Measurements from ENCODE around the gene CD3G.
A peak's percentile ranks its signal among the peaks of the same experiment; 100 is the strongest.
"Not testable (repeated sequence)": the region's sequence is repeated elsewhere in the genome, so short reads cannot be mapped to it uniquely, and the experiment has no call there.

The CD3G gene

DNA sequence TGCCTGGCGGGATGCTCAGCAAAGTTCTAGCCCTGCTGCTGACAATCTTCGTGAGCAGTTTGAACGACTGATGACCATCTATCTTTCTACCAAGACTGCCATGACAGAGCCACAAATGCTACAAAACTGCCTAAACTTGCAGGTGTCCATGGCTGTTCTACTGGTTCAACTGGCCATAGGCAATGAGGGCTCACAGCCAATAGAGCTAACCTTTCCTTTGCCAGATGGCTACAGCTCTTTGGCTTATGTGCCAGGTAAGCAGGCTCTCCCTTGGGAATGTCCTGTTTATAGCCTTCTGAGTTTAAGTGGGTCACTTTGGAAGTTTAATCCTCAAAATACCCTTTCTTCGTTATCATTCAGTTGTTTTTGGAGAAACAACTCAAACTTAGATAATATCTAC, 35.4 kb downstream of the CD3G start:
- DNase-seq (ENCODE audit: low read depth in 2 of 2): no peak

GRCh38 chr11:118380571-118380970, 36.4 kb downstream of the CD3G start:
- DNase-seq (ENCODE audit: low read depth in 2 of 2): no peak

GRCh38 chr11:118382954-118383353, 38.8 kb downstream of the CD3G start:
- no peak for DNase-seq (ENCODE audit: low read depth in 2 of 2)

- no peak for DNase-seq (ENCODE audit: low read depth in 2 of 2)
These were observed 39.5 kb downstream of the CD3G start for GRCh38 chr11:118383657-118384056.

DNA sequence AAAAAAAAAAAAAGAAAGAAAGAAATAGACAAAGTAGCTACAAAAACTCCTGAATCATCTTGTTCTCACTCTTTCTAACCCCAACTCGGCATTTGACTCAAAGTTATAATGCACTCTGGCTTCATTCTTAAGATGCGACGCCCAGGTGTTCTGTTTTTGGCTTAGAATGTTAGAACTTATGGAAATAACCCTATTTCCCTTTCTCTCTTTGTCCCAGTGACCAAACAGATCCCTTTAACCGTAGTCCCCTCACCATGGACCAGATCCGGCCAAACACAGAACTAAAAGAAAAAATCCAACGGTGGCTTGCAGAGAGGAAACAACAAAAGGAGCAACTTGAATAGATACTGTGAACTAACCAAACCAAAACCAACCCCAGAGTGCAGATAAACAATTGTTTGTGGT, 52.0 kb downstream of the CD3G start:
- no peak for DNase-seq (ENCODE audit: low read depth in 2 of 2)

- no peak for DNase-seq (ENCODE audit: low read depth in 2 of 2)
These were observed 53.3 kb downstream of the CD3G start for GRCh38 chr11:118397448-118397847.

DNA sequence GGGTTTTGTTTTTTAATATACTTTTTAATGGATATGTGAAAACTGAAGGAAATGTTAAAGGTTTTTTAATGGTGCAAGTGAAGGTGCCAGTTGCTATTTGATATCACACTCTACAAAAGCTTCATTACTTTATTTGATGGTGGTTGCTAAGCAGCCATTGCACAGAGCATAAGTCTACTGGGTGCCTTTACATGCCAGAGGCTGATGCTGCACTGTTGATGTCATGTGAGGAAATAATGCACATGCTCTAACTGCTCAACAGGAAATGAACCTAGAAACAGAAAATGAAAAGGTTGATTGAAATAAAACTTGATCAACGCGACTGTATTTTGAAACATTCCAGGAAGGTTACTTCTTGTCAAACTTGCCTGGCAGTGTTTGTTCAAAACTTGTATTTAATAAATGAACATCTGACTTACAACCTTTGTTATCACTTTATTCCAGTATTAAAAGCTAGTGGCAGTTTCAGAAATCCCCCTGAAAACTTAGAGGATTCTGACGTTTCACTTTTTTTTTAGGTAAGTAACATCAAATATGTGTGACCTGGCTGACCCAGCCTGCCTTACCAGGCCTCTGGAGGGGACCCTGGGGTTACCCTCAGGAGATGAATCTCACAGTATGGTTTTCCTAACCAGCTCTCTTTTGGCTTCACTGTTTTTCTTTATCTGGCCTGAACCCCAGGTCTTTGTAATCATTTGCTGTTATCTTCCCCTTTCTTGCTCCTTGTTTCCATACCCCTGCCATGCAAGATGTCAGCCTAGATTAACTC, 54.8 kb downstream of the CD3G start:
- peak in 1 of 2 donors; percentile 6 for DNase-seq (ENCODE audit: low read depth in 2 of 2)

DNA sequence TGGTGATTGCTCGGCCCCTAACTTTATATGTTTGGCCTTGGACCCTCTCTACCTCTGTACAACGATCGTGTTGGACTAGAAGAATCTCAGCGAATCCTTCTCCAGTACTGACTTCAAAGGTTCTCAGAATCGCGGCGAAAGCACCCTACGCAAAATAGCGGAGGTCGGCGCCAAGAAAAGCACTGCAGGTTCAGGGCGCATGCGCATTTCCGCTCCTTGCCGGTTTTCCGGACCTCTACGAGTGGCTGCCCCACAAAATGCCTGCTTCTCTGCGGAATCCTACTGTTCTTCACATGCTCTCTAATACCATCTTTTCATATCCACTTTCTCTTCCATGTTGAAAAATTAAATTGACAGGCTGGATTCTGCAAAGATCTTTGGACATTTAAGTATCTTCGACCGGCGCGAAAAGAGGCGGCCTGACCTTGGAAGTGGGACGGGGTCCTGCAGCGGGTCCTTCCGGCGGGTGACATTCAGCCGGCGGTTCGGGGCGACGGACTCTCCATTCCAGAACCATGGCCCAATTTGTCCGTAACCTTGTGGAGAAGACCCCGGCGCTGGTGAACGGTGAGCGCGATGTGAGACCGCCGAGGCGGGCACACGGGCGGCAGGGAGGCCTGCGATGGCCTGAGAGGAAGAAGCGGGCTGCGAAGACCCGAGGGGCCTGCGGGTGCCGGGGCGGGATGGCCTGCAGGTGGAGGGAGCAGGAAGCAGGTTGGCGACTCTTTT, 57.2 kb downstream of the CD3G start, which contains the start of gene ATP5MG:
TSS of gene ATP5MG (plus strand) at position 456 of the 729 bp plus-strand sequence. CDS start at position 516, 60 bp downstream.
- DNase-seq (ENCODE audit: low read depth in 2 of 2): peak; percentile 83 to 88

- no peak for DNase-seq (ENCODE audit: low read depth in 2 of 2)
These were observed 57.9 kb downstream of the CD3G start for GRCh38 chr11:118401880-118402590.

GRCh38 chr11:118402594-118402993, 58.5 kb downstream of the CD3G start:
- not testable (repeated sequence) for DNase-seq (ENCODE audit: low read depth in 2 of 2)

All from activated CD8-positive, alpha-beta memory T cell treated with anti-CD3 and anti-CD28 coated beads for 4 hours (primary cell).